NCI-H146 treated with DMSO at 0.1 percent for 48 hours (cell line): ENCODE data around the gene SCGB1D1.

Source experiments
- DNase-seq: peaks from one replicate; lab custom pipeline; 2025; ENCODE audit not compliant: unreplicated experiment; lab: John Stamatoyannopoulos, UW

SCGB1D1 gene

GRCh38 chr11:62221498-62221897, 31.5 kb downstream of the SCGB1D1 start:
- DNase-seq = no peak

- no peak for DNase-seq
Observed at GRCh38 chr11:62223095-62223494, 33.1 kb downstream of the SCGB1D1 start.

GRCh38 chr11:62233730-62234129, 43.7 kb downstream of the SCGB1D1 start:
- no peak for DNase-seq

DNA sequence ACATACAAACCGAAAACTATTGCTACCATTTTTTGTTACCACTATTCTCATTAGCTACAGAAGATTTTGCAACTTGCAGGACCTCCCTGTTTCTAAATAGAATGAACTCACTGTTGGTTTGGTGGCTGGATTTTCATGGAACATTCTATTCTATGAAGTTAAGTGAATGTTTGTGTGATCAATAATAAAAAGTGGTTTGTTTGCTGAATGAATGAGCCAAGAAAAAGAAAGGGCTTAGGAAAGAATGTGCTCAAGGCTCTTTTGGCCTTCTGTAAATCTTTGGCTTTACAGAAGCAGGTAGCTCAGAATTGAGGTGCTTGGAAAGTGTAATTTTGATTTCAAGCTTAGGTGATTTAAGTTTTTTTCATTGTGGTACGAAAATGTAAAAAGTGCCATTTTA, 46.2 kb downstream of the SCGB1D1 start:
- no peak for DNase-seq

DNA sequence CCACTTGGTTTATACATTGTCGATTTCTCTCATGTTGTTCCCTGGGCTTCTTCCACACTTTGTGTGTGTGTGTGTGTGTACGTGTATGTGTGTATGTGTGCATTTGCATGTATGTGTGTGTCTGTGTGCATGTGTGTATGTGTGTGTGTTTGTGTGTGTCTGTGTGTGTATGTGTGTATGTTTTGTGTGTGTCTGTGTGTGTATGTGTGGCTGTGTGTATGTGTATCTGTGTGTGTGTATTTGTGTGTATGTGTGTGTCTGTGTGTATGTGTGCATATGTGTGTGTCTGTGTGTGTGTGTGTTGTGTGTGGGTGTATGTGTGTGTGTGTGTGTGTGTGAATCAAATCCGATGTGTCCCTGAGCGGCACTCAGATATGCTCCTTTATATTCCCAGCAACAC, 47.5 kb downstream of the SCGB1D1 start:
- DNase-seq = no peak

- DNase-seq = no peak
Observed at GRCh38 chr11:62238151-62238550, 48.1 kb downstream of the SCGB1D1 start.

- DNase-seq = peak; percentile 49
Observed at GRCh38 chr11:62241095-62241494, 51.1 kb downstream of the SCGB1D1 start.

GRCh38 chr11:62242021-62242420, 52.0 kb downstream of the SCGB1D1 start, which contains the start of gene SCGB1D2:
SCGB1D2 (plus strand) TSS chr11:62242239; CDS start chr11:62242308, 69 bp downstream.
- DNase-seq = peak; percentile 97
